ENCODE measurements around the gene CNTD1.

The CNTD1 gene

GRCh38 chr17:42818379-42818778, 19.7 kb downstream of the CNTD1 start:
- ChIA-PET POLR2A (ENCODE audit: low non-redundant PET) (no interaction called here), CTCF (interaction anchor here (0.7 kb wide), 1 partner anchor 12 kb away, joined by 5 read pairs; no protein-coding TSS in a partner anchor)
- DNase-seq (ENCODE audit: low spot score) = no peak
- no peak for TF ChIP-seq CTCF (conservative IDR thresholded peaks at IDR 0.05; ENCODE audit: low read depth)
- no peak overlapping the region for H3K27ac ChIP-seq

- DNase-seq (ENCODE audit: low spot score) = no peak
- ChIA-PET CTCF (interaction anchor here (0.5 to 0.7 kb wide), 2 partner anchors 9 to 951 kb away, joined by 3 to 4 read pairs; no protein-coding TSS in a partner anchor), POLR2A (ENCODE audit: low non-redundant PET) (no interaction called here)
- no peak overlapping the region for H3K27ac ChIP-seq
- TF ChIP-seq CTCF (conservative IDR thresholded peaks at IDR 0.05; ENCODE audit: low read depth) = peak; percentile 77
Observed at GRCh38 chr17:42819939-42820535, 21.4 kb downstream of the CNTD1 start.

- H3K27ac ChIP-seq = no peak overlapping the region
- ChIA-PET CTCF (interaction anchor here (0.7 to 1.2 kb wide), 3 partner anchors 11 to 969 kb away, joined by 3 to 5 read pairs (median 4); partner anchors contain the start of genes CNTD1 and COA3), POLR2A (ENCODE audit: low non-redundant PET) (no interaction called here)
- no peak for DNase-seq (ENCODE audit: low spot score)
- TF ChIP-seq CTCF (conservative IDR thresholded peaks at IDR 0.05; ENCODE audit: low read depth) = no peak
Observed at GRCh38 chr17:42821176-42821575, 22.5 kb downstream of the CNTD1 start.

- TF ChIP-seq CTCF (conservative IDR thresholded peaks at IDR 0.05; ENCODE audit: low read depth) = no peak
- ChIA-PET POLR2A (ENCODE audit: low non-redundant PET) (no interaction called here), CTCF (interaction anchor here (0.5 kb wide), 1 partner anchor 445 kb away, joined by 5 read pairs; no protein-coding TSS in a partner anchor)
- no peak for DNase-seq (ENCODE audit: low spot score)
- no peak overlapping the region for H3K27ac ChIP-seq
Observed at GRCh38 chr17:42827472-42827871, 28.8 kb downstream of the CNTD1 start.

- DNase-seq (ENCODE audit: low spot score) = no peak
- TF ChIP-seq CTCF (conservative IDR thresholded peaks at IDR 0.05; ENCODE audit: low read depth) = no peak
- no peak overlapping the region for H3K27ac ChIP-seq
- ChIA-PET CTCF (no interaction called here), POLR2A (ENCODE audit: low non-redundant PET) (no interaction called here)
Observed at GRCh38 chr17:42830971-42831370, 32.3 kb downstream of the CNTD1 start.

GRCh38 chr17:42832213-42832933, 33.7 kb downstream of the CNTD1 start:
- H3K27ac ChIP-seq = peak overlapping the region; percentile 80
- ChIA-PET POLR2A (ENCODE audit: low non-redundant PET) (no interaction called here), CTCF (no interaction called here)
- no peak for DNase-seq (ENCODE audit: low spot score)
- no peak for TF ChIP-seq CTCF (conservative IDR thresholded peaks at IDR 0.05; ENCODE audit: low read depth)

Measured in RWPE1 (cell line).